HG03196 (cell line): ENCODE data around the gene ANKRD34B.

Source experiments
- ATAC-seq: cut with Tn5 transposase; IDR thresholded peaks from one replicate; pipeline ENCODE4 v1.9.1; 2021; ENCODE audit not compliant: unreplicated experiment

ANKRD34B gene

GRCh38 chr5:80573062-80573461 lies 3.0 kb upstream of the ANKRD34B start:
- ATAC-seq: no peak

- no peak for ATAC-seq
Measured at GRCh38 chr5:80569086-80569960, 757 bp downstream of the ANKRD34B start.

DNA sequence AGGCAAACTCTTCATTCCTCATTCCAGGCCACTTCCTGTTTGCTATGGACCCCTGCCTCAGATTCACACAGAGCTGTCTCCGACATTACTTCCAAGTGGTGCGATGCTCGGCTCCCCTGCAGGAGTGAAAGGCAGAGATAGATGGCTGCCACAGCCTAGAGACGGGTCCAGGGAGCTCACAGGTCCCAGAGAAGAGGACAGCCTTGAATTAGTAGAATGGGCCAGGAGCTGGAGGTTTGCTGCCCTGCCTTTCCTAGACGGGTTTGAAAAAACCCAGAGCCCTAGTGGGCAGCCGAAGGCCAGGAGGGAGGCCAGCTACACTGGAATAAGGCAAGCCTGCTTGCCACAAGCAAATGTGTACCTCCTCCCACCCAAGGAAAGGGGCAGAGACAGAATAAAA lies 1.8 kb downstream of the ANKRD34B start:
- no peak for ATAC-seq

GRCh38 chr5:80566711-80567259 lies 3.3 kb downstream of the ANKRD34B start:
- no peak for ATAC-seq

GRCh38 chr5:80565330-80565729 lies 4.8 kb downstream of the ANKRD34B start:
- ATAC-seq: no peak

DNA sequence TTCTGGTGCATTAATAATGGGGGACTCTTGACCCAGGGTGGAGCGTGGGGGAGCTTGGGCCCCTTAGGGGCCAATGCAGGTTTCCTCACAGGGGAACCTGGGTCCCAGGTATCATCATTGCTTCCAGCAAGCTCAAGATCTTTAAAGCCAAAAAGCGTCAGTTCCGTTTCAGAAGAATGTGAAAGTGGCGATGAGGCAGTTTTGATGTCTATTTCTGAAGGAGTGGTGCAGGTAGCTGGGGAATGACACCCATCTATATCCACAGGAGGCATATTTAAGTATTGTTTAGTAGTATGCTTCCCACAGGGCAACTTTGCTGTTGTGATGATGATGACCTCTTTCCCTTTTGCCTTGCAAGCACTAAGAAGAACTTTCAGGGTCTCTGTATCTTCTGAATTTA lies 10.8 kb downstream of the ANKRD34B start:
- ATAC-seq: no peak

- ATAC-seq: no peak
Measured at GRCh38 chr5:80555099-80555498, 15.0 kb downstream of the ANKRD34B start.

DNA sequence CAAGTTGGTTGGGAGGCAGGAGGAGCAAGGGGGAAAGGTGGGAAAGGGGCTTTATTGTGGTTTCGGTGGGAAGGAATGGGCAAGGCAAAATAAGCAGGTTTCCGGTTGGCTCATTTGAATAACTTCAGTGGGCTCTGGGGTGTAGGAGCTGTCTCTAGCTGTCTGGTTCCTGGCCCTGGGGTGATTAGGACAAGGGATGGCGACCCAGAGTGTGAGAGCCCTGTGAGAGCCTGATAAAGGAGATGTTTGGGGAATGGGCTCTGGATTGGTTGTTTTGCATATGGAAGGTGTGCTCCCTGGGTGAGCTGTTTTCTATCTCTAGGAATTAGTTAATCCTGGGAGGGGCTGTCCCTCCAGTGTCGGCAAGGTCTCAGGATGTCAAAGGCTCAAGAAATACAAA lies 15.4 kb downstream of the ANKRD34B start:
- no peak for ATAC-seq

DNA sequence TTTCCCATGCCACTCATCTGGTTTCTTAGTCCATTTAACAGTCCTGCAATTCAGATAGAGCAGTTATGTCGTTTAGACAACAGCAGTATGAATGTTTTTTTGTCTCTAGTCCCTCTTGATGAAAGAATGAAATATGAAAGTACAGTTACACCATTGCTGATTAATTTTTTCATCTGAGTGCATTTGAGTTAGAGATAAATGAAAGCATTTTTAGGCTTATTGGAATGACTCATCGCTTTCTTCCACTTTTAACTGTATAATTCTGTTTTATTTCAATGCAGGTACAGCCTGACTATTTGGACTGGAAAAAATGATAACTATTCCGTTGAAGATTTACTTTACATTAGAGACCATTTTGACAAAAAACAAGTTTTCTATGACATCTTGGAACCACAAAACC lies 28.7 kb downstream of the ANKRD34B start:
- no peak for ATAC-seq

DNA sequence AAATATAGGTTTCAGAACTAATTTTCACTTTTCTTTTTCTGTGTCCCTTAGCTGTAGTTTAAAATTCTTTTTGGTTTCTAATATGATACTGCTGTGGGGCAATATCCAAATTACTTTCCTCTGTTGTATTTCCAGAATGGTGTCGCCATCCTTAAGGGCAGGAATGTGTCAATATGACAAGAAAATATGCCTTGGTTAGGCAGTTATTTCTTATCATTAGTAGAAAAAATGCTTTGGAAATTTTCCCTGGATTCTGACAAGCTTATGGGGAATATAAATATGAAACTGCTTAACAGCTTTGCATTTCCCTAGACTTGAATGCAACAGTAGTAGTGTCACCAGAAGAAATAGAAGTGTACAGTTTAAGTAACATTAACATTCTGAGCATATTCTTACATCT lies 29.4 kb downstream of the ANKRD34B start:
- no peak for ATAC-seq

DNA sequence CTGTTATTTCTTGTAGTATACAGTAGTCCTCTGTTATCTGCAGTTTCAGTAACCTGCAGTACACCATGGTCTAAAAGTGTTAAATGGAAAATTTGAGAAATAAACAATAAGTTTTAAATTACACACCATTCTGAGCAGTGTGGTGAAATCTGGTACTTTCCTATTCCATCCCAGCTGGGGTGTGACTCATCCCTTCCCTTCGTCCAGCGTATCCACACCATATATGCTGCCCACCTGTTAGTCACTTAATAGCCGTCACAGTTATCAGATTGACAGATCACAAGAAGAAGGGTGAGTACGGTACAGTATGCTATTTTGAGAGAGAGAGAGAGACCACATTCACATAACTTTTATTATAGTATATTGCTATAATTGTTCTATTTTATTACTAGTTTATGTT lies 53.3 kb downstream of the ANKRD34B start:
- ATAC-seq: no peak

GRCh38 chr5:80509362-80509761 lies 60.7 kb downstream of the ANKRD34B start:
- no peak for ATAC-seq

DNA sequence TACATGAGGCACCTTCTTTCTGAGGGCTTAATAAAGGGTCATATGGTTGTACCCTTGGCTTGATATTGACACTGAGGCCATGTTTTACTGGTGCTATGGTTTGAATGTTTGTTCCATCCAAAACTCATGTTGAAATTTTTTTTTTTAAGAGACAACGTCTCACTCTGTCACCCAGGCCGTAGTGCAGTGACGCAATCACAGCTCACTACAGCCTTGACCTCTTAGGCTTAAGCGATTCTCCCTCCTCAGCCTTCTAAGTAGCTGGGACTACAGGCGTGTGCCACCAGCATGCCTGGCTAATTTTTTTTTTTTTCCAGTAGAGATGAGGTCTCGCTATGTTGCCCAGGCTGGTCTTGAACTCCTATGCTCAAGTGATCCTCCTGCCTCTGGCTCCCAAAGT lies 61.2 kb downstream of the ANKRD34B start:
- no peak for ATAC-seq

DNA sequence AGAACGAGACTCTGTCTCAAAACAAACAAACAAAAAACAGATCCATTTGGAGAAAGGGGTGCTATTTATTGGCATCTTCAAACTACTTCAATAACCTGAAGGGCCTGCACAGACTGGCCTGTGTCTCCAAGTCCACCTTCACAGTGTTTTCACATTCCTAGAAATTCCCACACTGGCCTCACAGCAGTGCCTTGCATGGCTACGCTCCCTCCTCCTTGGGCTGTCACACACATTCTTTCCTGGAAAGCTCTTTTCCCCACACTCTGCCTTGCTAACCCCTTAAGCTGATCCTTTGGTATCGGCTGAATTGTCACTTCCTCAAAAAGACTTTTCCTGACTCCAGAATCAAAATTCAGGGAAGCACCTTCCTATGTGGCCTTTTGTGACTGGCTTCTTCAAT lies 62.4 kb downstream of the ANKRD34B start:
- ATAC-seq: no peak
